SIG-M5 treated with dmso at 0.1 percent for 504 hours (cell line): ENCODE data around the gene SLC12A7.

Experiments used
- DNase-seq: peaks from one replicate; lab custom pipeline; 2025; ENCODE audit not compliant: unreplicated experiment; lab: John Stamatoyannopoulos, UW

Gene SLC12A7

GRCh38 chr5:1054018-1054798 is 57.7 kb downstream of the SLC12A7 start:
- DNase-seq, result no peak

GRCh38 chr5:1053391-1054017 is 58.4 kb downstream of the SLC12A7 start:
- no peak for DNase-seq

DNA sequence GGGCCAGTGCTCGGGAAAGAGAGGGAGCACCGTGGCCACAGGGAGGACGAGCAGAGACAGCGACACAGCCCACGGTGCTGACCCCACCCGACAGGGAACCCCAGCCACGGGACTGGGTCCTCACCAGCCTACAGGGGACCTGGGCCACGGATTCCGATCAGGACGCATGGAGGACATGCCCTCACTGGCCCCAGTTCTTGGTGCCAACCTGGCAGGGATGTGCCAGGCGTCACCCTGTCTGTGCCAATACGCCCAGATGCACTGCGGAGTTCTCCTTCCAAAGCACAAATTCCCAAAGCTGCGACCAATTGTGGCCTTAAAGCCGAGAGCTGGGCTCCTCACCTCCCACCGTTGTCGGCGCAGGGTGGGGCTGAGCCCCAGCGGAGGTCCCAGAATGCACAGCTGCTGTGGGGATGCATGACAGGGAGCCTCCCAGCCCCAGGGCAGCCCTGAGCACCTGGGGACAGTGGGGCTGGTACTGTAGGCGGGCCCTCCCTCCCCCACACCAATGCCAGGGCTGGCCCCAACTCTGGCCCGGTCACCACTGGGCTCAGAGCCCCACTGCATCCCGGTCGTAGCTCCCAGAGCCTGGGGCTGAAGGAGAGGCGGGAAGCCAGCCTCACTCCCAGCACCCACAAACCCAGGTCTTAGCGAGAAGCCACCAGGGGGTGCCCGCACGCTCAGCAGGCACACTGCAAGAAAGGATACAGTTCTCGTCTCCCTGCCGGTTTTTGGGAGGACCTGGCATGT is 59.0 kb downstream of the SLC12A7 start:
- no peak for DNase-seq

GRCh38 chr5:1052076-1052475 is 59.8 kb downstream of the SLC12A7 start:
- DNase-seq, result no peak

DNA sequence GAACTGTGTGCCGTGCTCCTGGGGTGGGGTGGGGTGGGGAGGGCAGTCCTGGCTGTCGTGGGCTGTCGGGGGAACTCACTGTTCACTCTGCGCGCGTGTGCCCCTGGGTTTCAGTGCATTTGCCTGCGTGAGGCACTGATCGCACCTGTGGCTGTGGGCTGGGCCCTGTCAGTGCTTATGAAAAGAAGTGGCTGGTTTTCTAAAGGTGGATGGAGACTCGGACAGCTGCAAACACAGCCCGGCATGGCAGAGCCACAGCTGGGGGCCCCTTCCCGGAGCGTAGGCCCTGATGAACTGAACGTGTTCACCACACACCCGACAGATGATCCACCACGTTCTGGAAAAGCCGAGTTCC is 60.5 kb downstream of the SLC12A7 start:
- no peak for DNase-seq

DNA sequence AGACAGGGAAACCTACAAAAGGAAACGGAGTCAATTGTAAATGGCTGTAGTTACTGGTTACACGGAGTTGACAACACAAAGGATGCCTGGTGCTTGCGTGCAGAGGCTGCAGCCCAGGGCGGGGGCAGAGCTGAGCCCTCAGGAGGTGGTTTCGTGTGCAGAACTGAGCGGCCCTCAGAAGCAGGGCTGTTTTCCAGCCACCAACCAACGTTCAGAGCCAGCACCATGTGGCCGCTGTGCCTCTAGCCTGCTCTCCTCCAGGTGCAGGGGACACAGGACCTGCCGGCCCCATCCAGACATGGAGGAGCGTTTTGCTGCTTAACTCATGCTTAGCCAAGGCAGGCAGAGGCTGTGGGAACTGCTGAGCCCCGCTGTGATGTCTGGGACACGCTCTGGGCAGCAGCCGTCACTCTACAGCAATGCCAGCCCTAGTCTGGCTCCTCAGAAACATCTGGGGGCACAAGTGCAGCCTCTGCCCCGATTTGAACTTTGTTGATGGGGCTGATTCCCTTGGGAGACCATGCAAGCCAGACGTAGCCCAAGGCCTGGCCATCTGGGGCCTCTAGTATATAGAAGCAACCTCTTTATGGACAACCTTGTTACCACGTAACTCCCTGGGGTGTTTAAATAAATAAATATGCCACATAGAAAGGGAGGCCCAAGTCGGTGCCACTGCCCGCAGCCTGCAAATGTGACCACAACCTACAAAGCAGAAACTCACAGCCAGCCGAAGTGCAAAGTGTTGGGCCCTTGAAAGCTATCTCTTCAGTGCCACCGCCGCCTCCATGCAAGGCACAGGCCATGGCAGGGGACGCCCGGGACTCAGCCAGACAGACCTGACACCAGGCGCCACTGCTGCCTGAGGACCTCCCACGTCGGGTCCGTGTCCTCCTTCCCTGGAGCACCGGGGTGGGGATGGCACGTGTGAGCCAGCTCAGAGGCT is 61.2 kb downstream of the SLC12A7 start:
- no peak for DNase-seq

GRCh38 chr5:1048861-1049838 is 62.7 kb downstream of the SLC12A7 start:
- DNase-seq, result no peak

DNA sequence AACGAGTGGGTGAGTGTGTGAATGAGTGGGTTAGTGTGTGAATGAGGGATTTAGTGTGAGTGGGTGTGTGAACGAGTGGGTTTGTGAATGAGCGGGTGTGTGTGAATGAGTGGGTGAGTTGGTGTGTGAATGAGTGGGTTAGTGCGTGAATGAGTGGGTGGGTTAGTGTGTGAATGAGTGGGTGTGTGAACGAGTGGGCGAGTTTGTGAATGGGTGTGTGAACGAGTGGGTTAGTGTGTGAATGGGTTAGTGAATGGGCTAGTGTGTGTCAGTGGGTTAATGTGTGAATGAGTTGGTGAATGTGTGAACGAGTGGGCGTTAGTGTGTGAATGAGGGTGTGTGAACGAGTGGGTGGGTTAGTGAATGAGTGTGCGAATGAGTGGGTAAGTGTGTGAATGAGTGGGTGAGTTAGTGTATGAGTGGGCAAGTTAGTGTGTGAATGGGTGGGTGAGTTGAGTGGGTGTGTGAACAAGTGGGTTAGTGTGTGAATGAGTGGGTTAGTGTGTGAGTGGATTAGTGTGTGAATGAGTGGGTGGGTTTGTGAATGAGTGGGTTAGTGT is 63.6 kb downstream of the SLC12A7 start:
- no peak for DNase-seq

DNA sequence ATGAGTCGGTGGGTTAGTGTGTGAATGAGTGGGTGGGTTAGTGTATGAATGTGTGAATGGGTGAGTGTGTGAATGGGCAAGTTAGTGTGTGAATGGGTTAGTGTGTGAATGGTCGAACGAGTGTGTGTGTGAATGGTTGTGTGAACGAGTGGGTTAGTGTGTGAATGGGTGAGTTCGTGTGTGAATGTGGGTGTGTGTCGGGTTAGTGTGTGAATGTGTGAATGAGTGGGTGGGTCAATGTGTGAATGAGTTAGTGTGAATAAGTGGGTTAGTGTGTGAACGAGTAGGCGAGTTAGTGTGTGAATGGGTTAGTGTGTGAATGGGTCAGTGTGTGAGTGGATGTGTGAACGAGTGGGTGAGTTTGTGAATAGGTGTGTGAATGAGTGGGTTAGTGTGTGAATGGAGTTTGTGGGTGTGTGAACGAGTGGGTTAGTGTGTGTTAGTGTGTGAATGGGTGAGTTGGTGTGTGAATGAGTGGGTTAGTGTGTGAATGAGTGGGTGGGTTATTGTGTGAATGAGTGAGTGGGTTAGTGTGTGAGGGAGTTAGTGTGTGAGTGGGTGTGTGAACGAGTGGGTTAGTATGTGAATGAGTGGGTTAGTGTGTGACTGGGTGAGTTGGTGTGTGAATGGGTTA is 64.4 kb downstream of the SLC12A7 start:
- DNase-seq, result no peak

DNA sequence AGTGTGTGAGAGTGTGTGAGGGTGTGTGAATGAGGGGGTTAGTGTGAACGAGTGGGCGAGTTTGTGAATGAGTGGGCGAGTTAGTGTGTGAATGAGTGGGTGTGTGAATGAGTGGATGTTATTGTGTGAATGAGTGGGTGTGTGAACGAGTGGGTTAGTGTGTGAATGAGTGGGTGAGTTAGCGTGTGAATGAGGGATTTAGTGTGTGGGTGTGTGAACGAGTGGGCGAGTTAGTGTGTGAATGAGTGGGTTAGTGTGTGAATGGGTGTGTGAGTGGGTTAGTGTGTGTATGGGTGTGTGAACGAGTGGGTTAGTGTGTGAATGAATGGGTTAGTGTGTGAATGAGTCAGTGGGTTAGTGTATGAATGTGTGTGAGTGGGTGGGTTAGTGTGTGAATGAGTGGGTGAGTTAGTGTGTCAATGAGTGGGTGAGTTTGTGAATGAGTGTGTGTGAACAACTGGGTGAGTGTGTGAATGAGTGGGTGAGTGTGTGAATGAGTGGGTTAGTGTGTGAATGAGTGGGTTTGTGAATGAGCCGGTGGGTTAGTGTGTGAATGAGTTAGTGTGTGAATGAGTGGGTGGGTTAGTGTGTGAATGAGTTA is 65.8 kb downstream of the SLC12A7 start:
- no peak for DNase-seq

- DNase-seq, result no peak
These were observed 67.7 kb downstream of the SLC12A7 start for GRCh38 chr5:1044117-1044516.

GRCh38 chr5:1043327-1043726 is 68.5 kb downstream of the SLC12A7 start:
- DNase-seq, result no peak

- no peak for DNase-seq
These were observed 69.2 kb downstream of the SLC12A7 start for GRCh38 chr5:1042626-1043025.

DNA sequence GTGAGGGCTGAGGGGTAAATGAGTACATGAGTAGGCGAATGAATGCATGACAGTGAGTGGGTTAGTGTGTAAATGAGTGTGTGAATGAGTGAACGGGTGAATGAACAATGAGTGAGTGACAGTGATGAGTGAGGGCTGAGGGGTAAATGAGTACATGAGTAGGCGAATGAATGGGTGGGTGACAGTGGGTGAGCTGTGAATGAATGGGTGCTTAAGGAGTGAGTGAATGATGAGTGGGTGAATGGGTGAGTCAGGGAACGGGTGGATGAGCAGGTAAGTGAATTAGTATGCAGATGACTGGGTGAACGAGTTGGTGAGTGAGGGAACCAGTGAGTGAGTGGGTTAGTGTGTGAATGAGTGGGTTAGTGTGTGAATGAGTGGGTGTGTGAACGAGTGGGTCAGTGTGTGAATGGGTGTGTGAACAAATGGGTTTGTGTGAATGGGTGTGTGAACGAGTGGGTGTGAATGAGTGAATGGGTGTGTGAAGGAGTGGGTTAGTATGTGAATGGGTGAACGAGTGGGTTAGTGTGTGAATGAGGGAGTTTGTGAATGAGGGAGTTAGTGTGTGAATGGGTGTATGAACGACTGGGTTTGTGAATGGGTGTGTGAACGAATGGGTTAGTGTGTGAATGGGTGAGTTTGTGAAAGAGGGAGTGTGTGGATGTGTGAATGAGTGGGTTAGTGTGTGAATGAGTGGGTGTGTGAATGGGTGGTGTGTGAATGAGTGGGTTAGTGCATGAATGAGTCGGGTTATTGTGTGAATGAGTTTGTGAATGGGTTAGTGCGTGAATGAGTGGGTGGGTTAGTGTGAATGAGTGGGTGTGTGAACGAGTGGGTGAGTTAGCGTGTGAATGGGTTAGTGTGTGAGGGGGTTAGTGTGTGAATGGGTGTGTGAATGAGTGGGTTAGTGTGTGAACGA is 70.4 kb downstream of the SLC12A7 start:
- DNase-seq, result no peak

DNA sequence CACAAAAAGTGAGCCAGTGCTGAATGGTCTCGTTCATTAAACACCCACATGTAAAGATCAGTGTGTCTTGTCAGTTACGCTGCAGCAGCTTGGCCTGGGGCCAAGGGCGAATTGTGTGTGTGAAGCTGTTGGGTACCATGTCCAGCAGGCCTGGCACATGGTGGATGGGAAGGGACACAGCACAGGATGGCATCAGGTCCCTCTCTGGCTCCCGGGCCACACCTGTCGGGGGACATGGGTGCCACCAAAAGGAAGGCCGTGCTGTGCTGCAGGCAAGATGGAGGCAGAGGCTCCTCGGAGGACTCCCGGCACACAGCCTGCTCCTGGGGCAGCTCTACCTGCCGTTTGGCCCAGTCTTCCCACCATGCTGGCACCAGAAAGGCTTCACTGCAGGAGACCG is 71.3 kb downstream of the SLC12A7 start:
- DNase-seq, result no peak

DNA sequence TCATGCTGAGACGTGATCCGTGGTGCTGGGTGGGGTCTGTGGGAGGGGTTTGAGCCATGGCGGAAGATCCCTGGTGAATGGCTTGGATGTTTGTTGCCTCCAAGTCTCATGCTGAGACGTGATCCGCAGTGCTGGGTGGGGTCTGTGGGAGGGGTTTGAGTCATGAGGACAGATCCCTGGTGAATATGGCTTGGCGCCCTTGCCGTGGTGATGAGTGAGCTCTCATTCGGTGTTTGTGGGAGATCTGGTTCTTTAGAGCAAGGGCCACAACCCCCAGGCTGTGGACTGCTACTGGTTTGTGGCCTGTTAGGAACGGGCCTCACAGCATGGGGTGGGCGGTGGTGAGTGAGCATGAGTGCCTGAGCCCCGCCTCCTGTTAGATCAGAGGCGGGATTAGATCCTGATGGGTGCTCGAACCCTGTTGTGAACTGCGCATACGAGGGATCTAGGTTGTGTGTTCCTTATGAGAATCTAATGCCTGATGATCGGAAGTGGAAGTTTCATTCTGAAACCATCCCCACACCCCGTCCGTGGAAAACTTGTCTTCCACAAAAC is 72.1 kb downstream of the SLC12A7 start:
- no peak for DNase-seq

DNA sequence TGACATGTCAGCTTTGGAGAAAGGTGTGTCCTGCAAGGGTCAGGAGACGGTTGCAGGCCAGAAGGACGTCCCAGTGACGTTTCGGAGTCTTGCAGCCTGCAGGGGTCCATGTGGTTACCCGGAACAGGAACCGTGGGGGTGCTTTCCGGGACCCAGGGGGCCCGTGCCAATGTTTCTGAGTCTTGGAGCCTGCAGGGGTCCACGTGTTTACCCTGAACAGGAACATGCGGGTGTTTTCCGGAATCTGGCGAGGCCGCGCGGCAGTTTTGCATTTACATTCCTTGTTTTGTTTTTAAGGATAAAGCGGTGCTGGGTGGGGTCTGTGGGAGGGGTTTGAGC is 72.7 kb downstream of the SLC12A7 start:
- no peak for DNase-seq
